Measurements from ENCODE around the gene CD5L.

The CD5L gene

DNA sequence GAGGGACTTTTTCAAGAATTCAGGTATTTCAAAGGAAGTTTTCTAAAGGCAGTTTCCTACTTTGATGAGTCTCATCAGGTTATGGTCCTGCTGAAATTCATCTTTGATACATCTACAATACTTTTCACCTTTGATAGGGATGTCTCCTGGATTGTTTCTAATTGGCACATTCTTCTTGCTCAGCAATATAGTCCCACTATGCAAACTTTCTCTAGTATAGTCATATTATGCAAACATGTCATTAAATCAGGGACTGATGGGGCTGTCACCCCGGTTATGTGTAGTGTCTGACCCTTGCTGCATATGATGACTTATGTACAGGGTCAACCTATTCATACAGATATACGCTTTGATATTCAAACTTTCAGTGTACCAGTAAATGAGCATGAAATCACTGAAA is 21.3 kb downstream of the CD5L start:
- DNase-seq (ENCODE audit: low read depth in 2 of 2), result no peak
- no peak overlapping the region for H3K4me3 ChIP-seq (replicated peaks in 1 of 2; ENCODE audit: low read depth in 2 of 2, low read length in 2 of 2)
- TF ChIP-seq, protein P1, sequence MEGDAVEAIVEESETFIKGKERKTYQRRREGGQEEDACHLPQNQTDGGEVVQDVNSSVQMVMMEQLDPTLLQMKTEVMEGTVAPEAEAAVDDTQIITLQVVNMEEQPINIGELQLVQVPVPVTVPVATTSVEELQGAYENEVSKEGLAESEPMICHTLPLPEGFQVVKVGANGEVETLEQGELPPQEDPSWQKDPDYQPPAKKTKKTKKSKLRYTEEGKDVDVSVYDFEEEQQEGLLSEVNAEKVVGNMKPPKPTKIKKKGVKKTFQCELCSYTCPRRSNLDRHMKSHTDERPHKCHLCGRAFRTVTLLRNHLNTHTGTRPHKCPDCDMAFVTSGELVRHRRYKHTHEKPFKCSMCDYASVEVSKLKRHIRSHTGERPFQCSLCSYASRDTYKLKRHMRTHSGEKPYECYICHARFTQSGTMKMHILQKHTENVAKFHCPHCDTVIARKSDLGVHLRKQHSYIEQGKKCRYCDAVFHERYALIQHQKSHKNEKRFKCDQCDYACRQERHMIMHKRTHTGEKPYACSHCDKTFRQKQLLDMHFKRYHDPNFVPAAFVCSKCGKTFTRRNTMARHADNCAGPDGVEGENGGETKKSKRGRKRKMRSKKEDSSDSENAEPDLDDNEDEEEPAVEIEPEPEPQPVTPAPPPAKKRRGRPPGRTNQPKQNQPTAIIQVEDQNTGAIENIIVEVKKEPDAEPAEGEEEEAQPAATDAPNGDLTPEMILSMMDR (IDR thresholded peaks at IDR 0.05; ENCODE audit: low read depth, low read length), result no peak

DNA sequence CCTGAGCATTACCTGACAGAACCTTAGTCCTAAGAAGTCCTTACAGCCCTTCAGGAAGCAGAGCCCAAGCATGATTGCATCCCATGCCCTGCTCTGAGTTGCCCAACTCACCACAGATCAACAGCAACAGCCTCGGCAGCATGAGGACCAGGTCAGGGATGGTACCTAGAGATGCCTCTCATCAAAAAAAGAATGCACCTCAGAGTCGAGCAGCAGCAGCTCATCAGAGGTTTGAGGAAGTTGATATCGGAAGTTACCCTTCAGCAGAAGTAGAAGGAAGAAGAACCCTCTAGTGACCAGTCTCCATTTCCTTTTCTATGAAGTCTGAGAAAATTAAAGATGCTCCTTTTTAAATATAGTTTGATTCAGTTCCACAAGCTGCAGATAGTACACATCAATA is 21.7 kb downstream of the CD5L start, which contains the start of gene FCRL1:
TSS of gene FCRL1 (minus strand) at position 225 of the 400 bp plus-strand sequence. CDS start at position 142, 83 bp downstream.
- H3K4me3 ChIP-seq (replicated peaks in 1 of 2; ENCODE audit: low read depth in 2 of 2, low read length in 2 of 2), result no peak within 1 kb of the TSS
- DNase-seq (ENCODE audit: low read depth in 2 of 2), result no peak
- TF ChIP-seq, protein P1 (IDR thresholded peaks at IDR 0.05; ENCODE audit: low read depth, low read length), result no peak

DNA sequence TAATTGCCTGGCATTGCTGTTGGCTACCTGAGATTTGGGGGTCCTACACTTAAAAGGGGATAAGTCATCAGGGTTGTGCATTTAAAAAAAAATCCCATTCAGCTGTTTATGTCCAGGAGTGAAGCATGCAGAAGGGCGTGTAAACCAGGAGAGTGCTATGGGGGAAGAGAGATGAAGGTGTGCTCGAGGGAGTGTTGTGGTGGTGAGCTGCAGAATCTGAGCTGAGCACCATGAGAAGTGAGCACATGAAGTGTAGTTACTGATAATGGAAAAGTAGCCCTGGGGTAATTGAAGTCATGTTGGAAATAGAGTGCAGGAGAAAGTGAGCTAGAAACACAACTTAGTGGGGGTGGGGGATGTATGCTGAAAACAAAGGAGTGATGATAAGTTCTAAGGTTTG is 22.4 kb downstream of the CD5L start:
- TF ChIP-seq, protein P1 (IDR thresholded peaks at IDR 0.05; ENCODE audit: low read depth, low read length), result no peak
- DNase-seq (ENCODE audit: low read depth in 2 of 2), result no peak
- no peak overlapping the region for H3K4me3 ChIP-seq (replicated peaks in 1 of 2; ENCODE audit: low read depth in 2 of 2, low read length in 2 of 2)

GRCh38 chr1:157813269-157813668 is 28.3 kb downstream of the CD5L start:
- TF ChIP-seq, protein P1 (IDR thresholded peaks at IDR 0.05; ENCODE audit: low read depth, low read length), result no peak
- DNase-seq (ENCODE audit: low read depth in 2 of 2), result no peak
- H3K4me3 ChIP-seq (replicated peaks in 1 of 2; ENCODE audit: low read depth in 2 of 2, low read length in 2 of 2), result no peak overlapping the region

GRCh38 chr1:157806431-157807149 is 35.0 kb downstream of the CD5L start:
- TF ChIP-seq, protein P1 (IDR thresholded peaks at IDR 0.05; ENCODE audit: low read depth, low read length), result no peak
- no peak for DNase-seq (ENCODE audit: low read depth in 2 of 2)
- no peak overlapping the region for H3K4me3 ChIP-seq (replicated peaks in 1 of 2; ENCODE audit: low read depth in 2 of 2, low read length in 2 of 2)

- no peak for DNase-seq (ENCODE audit: low read depth in 2 of 2)
- TF ChIP-seq, protein P1 (IDR thresholded peaks at IDR 0.05; ENCODE audit: low read depth, low read length), result no peak
- H3K4me3 ChIP-seq (replicated peaks in 1 of 2; ENCODE audit: low read depth in 2 of 2, low read length in 2 of 2), result no peak overlapping the region
These were observed 37.8 kb downstream of the CD5L start for GRCh38 chr1:157803851-157804250.

GRCh38 chr1:157799996-157800395 is 41.6 kb downstream of the CD5L start:
- no peak overlapping the region for H3K4me3 ChIP-seq (replicated peaks in 1 of 2; ENCODE audit: low read depth in 2 of 2, low read length in 2 of 2)
- TF ChIP-seq, protein P1 (IDR thresholded peaks at IDR 0.05; ENCODE audit: low read depth, low read length), result no peak
- DNase-seq (ENCODE audit: low read depth in 2 of 2), result no peak
